GM23248 (cell line): Measurements from ENCODE around the gene FGGY.
"Not testable (repeated sequence)": the region's sequence is repeated elsewhere in the genome, so short reads cannot be mapped to it uniquely, and the experiment has no call there.

Experiments used
- EZH2 ChIP-seq: fragments of 200-600 bp; sonication (generic); IDR thresholded peaks from 2 replicates; pipeline ENCODE4 v1.6.1; 2018; ENCODE audit warnings: antibody characterized with exemption, mild to moderate bottlenecking; ENCODE audit not compliant: insufficient read depth, poor library complexity, severe bottlenecking
- EZH2phosphoT487 ChIP-seq: fragments of 200-600 bp; sonication (generic); IDR thresholded peaks from 2 replicates; pipeline ENCODE4 v1.6.1; 2018; ENCODE audit warnings: antibody characterized with exemption, moderate library complexity, mild to moderate bottlenecking, low read depth; ENCODE audit not compliant: insufficient read depth

DNA sequence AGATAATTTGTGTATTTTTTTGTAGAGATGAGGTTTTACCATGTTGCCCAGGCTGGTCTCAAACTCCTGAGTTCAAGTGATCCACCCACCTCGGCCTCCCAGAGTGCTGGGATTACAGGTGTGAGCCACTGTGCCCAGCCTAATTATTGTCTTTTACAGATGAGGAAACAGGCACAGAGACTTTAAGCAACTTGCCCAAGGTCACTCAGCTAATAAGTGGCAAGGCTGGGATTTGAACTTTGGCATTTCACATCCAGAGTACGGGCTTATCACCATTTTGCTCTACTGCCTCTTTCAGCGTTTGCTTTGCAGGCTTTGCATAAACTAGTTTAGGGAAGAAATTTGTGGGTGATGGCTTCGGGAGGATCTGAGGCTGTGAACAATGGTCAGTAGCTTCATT, 57.3 kb downstream of the FGGY start:
- TF ChIP-seq EZH2, EZH2phosphoT487: not testable (repeated sequence)
